HG03565 (cell line): ENCODE results near the gene CFAP126.
A peak's percentile ranks its signal among the peaks of the same experiment; 100 is the strongest.
"Not testable (repeated sequence)": the region's sequence is repeated elsewhere in the genome, so short reads cannot be mapped to it uniquely, and the experiment has no call there.

Experiments used
- ATAC-seq: cut with Tn5 transposase; IDR thresholded peaks from one replicate; pipeline ENCODE4 v1.9.1; 2021; ENCODE audit warnings: mild to moderate bottlenecking, moderate library complexity; ENCODE audit not compliant: unreplicated experiment

Gene CFAP126, protein sequence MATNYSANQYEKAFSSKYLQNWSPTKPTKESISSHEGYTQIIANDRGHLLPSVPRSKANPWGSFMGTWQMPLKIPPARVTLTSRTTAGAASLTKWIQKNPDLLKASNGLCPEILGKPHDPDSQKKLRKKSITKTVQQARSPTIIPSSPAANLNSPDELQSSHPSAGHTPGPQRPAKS

DNA sequence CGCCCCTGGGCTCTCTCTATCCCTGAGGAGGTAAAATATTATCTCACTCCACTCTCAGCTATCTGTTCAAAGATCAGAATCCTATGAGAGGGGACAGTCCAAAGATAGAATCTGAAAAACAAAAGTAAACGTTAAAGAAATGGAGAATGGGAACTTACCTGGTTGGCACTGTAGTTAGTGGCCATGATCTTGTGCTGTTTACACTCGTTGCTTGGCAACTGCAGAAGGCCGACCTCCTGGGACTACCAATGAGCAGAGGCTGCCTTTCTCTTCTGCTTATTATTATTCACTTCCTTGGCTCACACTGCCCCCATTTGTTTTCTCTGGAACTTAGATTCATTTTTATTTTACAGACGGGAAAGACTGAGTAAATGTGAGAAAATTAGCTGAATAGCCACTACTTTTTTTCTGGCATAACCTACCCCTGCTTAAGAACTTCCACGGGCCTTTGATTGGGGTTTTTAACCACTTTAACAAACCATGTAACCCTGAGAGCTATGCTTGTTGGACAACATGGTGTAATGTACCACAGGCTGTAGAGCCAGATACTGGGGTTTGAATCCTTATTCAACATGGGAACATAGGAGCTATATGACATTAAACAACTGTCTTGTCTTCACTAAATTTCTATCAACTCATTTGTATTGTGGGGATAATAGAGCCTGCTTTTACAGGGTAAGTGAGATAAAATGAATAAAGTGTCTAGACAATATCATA lies at the start of gene CFAP126:
Gene CFAP126, minus strand, starts transcription at position 193 of the 717 bp plus-strand sequence. Its CDS starts 8 bp downstream, at position 185.
- ATAC-seq = peak; percentile 88

DNA sequence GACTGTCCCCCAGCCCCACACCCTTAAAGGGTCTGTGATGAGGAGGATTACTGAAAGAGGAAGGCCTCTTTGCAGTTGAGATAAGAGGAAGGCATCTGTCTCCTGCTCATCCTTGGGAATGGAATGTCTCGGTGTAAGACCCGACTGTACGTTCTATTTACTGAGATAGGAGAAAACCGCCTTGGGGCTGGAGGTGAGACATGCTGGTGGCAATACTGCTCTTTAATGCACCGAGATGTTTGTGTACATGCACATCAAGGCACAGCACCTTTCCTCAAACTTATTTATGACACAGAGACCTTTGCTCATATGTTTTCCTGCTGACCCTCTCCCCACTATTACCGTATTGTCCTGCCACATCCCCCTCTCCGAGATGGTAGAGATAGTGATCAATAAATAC lies 45.4 kb upstream of the CFAP126 start:
- not testable (repeated sequence) for ATAC-seq

DNA sequence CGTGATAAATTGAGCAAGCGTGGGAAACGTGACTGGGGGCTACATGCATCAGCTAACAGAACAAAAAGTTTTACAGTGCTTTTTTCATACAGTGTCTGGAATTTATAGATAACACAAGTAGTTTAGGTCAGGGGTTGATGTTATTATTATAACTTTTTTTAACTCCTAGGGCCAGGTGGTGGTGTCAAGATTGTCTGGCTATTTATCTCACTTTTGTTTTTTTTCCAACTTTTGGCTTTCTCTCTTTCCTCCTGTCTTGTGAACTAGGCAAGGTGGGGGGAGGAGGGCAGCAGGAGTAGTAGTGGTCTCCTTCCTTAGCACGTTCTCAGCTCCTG lies 42.9 kb upstream of the CFAP126 start:
- not testable (repeated sequence) for ATAC-seq

DNA sequence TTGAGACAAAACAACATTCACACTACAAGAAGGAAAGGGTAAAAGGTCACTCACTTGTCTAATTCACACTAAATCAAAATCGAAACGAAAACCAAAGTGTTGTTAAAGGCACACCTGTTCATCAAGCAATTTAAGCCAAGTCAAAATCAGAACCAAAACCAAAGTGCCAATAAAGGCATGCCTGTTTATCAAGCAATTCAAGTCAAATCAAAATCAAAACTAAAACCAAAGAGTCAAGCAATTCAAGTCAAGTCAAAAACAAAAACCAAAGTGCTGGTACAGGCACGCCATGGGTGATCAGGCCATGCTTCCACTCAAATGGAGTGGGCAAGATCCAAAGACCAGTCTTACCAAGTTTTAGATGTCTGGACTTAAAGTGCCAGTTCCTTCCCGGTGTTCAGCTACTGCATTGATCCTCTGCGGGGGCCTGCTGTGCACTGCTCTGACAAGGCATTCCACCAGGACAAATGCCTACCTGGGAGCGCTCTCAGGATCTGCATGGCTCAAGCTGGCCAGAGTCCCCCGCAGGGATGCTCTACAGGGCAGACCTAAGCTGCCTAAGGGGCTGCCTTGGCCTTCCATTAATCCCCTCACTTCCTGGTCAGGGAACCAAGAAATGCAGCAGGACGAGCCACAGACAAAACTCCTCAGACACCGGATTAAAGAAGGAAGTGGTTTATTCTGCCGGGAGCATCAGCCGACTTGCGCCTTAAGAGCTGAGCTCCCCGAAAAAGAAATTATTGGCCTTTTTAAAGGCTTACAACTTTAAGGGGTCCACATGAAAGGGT lies 42.4 kb upstream of the CFAP126 start:
- ATAC-seq = not testable (repeated sequence)

DNA sequence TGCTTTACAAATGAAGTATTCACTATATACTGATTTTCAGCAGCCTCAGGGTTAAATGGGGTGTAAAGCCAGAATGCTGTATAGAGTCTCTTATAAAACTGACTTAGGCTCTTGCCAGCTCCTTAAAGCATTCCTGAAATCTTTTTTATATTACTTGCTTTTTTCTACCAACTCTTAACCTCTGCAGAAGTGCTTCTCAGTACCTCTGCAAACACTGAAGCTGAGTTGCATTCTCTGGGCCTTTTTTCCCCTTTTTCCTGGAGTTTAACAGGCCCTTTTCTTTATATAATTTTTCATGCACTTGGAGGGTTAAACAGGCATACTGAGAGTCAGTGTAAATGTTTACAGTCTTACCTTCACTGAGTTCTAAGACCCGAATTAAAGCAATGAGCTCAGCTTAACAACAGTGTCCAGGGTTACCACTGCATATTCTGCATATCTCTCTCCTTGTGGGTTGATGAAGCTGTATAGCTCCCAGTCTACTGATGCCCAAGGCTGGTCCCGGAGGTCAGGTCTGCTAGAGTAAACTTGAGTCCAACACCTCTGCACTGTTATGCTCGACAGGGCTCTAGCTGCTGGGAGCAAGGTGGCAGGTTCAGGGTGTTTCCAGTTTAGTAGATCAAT lies 40.9 kb upstream of the CFAP126 start:
- no peak for ATAC-seq

DNA sequence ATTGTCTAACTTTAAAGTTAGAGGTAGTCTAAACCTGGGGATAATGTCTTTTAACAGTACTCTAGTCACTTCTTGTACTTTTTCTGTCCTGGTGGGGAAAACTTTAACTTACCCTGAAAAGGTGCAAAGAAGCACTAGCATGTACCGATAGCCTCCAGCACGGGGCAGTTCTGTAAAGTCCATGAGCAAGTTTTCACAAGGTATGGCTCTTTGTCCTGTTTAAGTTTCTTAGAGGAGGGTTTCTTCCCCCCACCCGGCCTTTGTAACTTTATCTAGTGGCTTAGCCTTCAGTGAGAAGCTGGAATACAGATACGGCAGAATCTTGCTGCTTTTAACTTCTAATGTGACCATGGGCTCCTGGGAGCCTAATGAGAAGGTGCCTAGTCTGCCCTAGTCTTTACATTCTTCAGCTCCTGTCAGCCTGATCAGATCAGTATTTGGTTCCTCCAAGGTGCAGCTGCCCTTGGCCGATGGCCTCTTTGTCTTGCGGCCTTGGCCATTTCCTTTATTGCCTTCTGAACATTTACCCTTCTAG lies 39.8 kb upstream of the CFAP126 start:
- no peak for ATAC-seq

DNA sequence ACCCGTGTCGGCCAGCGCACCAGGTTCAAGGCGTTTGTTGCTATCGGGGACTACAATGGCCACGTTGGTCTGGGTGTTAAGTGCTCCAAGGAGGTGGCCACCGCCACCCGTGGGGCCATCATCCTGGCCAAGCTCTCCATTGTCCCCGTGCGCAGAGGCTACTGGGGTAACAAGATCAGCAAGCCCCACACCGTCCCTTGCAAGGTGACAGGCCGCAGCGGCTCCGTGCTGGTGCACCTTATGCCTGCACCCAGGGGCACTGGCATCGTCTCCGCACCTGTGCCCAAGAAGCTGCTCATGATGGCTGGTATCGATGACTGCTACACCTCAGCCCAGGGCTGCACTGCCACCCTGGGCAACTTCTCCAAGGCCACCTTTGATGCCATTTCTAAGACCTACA lies 38.9 kb upstream of the CFAP126 start:
- ATAC-seq = not testable (repeated sequence)

DNA sequence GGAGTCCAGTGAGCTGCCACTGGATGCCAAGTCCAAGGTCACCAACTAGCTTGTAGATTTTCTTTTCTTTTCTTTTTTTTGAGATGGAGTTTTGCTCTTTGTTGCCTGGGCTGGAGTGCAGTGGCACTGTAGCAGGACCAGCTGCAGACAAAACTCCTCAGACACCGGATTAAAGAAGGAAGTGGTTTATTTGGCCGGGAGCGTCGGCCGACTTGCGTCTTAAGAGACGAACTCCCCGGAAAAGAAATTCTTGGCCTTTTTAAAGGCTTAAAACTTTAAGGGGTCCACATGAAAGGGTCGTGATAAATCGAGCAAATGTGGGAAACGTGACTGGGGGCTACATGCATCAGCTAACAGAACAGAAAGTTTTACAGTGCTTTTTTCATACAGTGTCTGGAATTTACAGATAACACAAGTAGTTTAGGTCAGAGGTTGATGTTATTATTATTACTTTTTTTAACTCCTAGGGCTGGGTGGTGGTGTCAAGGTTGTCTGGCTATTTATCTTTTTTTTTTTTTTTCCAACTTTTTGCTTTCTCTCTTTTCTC lies 36.4 kb upstream of the CFAP126 start:
- no peak for ATAC-seq

DNA sequence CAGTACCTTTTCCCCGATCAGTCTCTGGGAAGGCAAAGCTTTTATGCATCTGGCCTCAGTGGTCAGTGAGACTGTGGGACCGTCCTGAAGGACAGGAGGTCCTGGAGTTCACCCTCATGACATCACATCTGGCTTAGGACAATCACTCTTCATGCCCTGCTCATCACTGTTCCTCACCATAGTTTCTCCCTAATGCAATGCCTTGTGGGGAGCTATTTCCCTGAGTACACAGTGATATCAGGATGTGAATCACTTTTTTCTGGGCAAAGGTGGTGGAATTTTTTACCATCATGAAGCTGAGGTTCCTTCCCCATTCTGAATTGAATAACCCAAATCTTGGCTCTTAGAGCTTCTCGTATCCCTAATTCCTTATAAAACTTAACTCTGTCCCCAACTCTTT lies 34.8 kb upstream of the CFAP126 start:
- ATAC-seq = no peak

DNA sequence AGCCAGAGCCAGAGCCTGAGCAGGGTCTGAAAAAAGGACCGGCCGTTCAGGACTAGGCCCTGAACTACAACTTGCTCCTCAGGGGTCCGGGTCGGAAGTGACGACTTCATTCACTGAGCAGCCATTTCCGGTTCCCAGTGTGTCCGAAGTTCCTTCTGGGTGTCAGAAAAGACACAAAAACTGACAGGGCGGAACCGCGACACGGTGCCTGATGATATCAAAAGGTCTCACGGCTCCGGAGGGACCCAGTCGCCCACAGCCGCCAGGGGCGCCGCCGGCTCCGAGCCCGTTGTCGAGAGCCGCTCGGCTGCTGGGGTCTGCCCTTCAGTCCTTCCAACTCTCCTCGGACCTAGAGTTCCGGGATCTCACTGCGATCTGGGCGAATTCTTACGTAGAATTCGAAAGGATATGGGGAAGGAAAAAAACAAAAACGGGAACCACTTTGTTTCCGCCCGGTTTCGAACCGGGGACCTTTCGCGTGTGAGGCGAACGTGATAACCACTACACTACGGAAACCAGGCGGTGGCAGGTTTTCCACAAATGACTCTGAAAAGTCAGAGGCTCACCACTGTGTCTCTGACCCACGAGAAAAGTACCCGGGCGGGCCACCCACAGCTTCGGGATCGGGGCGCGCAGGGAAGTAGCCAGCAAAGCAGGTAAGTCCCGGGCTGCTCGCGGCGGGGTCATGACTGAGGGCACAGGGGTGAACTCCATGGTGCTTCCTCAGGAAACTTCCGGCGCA lies 31.8 kb upstream of the CFAP126 start:
- ATAC-seq = peak; percentile 60

DNA sequence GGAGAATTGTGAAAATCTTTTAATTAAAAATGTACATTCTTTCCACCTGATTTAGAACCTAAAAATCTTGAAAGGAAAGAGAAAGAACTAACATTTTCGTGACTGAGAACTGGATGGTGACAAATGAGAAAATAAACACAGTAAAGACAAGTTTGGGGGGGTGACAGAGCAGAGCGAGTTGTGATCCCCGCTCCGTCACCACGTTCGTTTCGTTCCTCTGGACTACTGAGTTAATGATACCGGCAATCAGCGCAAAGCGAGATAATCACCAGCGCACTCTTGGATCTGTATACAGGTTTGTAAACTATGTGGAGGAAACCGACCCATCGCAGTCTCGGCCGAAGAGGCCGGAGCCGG lies 31.2 kb upstream of the CFAP126 start:
- no peak for ATAC-seq

DNA sequence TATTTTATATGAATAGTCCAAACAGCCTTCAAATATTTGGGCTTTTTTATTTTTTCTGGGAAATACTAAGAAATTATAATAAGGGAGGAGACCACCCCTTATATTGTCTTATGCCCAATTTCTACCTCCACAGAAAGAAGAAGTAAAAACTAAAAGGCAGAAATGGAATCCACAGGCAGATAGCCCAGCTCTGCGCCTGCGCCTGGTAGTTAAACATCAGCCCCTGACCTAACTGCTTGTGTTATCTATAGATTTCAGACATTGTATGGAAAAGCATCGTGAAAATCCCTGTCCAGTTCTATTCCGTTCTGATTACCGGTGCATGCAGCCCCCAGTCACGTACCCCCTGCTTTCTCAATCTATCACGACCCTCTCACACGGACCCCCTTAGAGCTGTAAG lies 29.4 kb upstream of the CFAP126 start:
- not testable (repeated sequence) for ATAC-seq

DNA sequence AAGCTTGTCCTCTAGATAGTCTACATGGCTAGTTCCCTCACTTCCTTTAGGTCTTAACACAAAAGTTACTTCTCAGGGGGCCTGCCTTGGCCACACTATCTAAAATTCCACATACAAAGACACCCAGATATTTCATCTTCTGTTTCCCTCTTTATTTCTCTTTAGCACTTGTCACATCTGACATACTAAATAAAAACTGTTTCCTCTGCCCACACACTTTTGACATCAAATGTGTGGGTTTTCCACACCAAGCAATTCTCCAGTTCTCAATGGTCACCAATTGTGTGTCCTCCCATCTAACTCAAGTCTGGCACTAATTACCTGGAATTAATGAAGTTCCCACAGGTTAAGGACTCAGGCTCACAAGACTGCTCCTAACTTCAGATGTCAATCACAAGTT lies 25.5 kb upstream of the CFAP126 start:
- no peak for ATAC-seq

DNA sequence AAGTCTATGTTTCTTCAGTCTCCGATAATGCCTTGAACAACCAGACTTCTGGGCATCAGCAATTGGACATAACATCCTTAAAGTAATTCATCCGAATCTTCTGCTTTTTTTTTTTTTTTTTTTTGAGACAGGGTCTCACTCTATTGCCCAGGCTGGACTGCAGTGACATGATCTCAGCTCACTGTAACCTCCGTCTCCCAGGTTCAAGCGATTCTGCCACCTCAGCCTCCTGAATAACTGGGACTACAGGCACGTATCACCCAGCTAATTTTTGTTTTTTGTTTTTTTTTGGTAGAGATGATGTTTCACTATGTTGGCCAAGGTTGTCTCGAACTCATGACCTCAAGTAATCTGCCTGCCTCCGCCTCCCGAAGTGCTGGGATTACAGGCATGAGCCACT lies 23.9 kb upstream of the CFAP126 start:
- ATAC-seq = no peak

DNA sequence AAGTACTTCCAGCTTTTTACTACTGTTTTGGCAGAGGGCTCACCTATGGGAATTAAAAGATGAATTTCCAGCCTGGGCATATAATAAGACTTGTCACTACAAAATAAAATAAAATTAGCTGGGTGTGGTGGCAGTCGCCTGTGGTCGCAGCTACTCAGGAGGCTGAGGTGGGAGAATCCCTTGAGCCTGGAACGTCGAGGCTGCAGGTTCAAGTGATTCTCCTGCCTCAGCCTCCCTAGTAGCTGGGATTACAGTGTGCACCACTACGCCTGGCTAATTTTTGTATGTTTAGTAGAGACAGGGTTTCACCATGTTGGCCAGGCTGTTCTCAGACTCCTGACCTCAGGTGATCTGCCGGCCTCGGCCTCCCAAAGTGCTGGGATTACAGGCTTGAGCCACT lies 23.5 kb upstream of the CFAP126 start:
- ATAC-seq = not testable (repeated sequence)

DNA sequence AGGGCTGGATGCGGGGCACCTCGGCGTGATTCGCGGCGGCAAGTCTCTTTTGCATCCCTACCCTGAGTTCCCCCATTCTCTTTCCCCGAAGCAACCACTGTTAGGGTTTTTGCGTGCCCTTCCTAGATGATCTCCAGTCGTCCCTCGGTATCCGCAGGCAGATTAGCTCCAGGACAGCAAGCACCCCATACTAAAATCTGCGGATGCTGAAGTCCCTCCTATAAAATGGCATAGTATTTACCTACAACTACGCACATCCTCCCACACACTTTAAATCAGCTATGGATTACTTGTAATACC lies 22.8 kb upstream of the CFAP126 start:
- ATAC-seq = no peak

DNA sequence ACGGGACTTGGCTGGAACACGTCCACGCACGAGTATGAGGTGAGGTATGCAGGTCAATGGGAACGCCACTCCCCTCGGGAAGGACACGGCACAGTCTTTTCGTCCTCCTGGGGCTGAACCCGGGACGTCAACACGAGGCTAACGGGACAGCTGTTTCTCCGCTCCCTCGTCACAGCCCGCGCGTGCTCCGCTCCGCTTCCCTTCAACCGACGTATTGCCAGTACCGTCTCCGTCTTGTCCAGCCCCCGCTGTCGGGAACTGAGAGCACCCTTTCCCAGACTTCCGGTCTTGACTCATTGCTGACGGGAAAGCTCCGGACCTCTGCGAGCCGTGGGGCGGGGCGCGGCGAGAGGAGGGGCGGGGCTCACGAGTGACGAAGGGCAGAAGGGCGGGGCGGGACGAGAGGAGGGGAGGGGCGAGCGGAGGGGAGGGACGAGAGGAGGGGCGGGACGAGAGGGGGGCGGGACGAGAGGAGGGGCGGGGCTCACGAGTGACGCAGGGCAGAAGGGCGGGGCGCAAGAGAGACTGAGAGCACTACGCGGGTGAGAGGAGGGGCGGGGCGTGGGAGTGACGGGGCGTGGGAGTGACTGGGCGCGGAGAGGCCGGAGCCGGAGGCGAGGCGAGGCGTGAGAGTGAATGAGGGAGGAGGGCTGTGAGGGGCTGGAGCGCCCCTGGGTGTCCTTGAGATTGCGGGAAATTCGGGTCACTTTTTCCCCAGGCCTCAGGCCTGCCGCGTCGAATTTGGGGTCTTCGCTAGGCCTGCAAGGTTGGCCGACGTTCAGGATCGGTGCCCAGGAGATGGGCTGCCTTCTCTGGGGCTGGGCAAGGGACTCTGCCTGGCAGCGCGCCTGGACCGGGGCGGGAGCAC lies 22.2 kb upstream of the CFAP126 start:
- peak; percentile 60 for ATAC-seq

DNA sequence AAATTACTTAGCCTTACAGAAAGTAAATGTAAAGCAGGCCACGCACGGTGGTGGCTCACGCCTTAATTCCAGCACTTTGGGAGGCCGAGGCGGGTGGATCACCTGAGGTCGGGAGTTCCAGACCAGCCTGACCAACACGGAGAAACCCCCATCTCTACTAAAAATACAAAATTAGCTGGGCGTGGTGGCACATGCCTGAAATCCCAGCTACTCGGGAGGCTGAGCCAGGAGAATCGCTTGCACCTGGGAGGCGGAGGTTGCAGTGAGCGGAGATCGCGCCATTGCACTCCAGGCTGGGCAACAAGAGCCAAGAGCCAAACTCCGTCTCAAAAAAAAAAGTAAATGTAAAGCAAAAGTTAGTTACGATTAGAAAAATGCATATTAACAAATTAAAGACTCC lies 21.5 kb upstream of the CFAP126 start:
- not testable (repeated sequence) for ATAC-seq

DNA sequence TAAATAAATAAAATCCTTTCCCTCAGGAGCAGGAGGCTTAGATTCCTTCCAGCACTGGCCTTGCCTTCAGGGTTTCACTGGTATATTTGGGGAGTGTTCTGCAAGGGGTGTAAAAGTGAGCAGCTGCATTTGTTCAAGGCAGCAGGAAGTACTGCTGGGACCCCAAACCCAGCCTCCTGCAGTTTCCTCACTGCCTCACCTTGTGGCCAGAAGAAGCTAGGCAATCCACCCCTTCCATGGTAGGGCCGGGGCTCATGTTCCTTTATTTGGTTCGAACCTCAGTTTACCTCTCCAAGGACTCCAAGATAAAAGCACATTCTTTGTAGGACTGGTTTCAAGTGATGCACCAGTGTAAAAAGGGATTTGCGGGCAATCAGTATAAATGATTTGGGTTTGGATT lies 21.0 kb upstream of the CFAP126 start:
- no peak for ATAC-seq
